ENCODE results near the gene PKDREJ.
A peak's percentile ranks its signal among the peaks of the same experiment; 100 is the strongest.

PKDREJ gene

DNA sequence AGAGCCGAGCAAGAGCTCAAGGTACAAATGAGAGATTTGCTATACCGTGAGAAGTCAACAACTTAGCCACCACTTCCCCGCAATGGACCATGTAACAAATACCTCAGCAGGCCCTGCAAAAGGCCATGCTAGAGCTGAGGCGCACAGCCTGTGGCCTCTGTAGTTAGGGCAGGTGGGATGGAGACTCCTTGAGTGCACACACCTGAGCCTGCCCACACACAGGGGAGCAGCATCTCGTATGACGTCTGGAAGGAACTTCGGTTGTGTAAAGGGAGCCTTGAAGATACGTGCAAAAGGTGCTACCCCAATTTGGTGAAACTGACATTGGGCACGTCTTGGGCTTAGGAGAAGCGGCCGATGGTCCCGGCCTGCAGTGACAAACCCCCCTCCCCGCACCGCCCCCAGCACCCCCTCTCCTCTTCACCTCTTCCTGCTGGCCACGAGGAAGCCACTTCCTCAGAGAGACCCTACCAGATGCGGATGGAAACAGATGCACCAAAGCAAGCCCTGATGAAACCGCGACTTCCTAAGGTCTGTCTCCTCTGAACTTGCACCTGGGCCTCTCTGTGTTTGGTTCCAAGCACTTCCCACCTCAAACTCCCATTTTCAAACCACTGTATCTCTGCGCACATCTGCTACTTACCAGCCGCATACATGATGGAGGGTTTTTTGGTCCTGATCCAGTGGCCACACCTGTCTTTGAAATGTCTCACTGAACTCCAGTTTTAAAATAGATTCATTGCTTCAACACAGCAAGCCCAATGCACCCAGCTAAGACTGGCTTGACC lies 23.7 kb downstream of the PKDREJ start:
- peak; percentile 62 for DNase-seq (ENCODE audit: low spot score)

DNA sequence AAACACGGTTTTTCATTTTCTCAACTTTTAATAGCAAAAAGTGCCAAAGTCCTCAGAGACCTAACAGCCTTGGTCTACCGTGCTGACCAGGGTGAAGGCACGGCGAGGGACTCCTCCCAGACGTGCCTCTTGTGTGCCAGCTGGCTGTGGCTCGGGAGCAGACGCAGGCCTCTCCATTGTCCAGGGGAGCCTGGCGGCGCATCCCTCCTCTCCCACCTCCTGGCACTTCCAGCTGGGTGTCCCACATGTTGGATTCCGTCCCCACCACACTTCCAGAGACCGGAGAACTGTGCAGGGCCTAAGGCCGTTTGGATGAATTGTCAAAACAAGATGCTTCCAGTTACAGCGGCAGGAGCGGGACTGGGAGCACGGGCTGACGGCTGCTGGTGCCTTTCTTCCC lies 24.6 kb downstream of the PKDREJ start:
- no peak for DNase-seq (ENCODE audit: low spot score)

GRCh38 chr22:46237453-46238124 lies 25.6 kb downstream of the PKDREJ start:
- no peak for DNase-seq (ENCODE audit: low spot score)

GRCh38 chr22:46234969-46235368 lies 28.2 kb downstream of the PKDREJ start:
- no peak for DNase-seq (ENCODE audit: low spot score)

DNA sequence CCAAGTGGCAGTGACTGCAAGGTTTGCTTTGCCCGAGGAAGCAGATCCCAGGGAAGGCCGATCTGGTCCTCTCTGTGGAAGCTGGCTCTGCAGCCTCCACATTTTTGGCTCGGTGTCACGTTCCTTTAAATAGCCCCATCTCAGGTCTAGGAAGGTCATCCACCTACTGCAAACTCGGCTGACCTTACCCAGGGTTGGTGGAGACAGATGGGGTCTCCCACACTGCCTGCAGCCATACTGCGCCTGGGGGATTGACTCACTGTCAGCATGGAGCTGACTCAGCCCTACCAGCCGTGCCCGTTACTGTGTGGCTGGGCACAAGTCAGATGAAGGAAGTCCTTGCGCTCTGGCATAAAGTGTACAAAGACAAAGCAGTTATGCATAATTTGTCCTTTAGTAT lies 29.9 kb downstream of the PKDREJ start:
- DNase-seq (ENCODE audit: low spot score): no peak

DNA sequence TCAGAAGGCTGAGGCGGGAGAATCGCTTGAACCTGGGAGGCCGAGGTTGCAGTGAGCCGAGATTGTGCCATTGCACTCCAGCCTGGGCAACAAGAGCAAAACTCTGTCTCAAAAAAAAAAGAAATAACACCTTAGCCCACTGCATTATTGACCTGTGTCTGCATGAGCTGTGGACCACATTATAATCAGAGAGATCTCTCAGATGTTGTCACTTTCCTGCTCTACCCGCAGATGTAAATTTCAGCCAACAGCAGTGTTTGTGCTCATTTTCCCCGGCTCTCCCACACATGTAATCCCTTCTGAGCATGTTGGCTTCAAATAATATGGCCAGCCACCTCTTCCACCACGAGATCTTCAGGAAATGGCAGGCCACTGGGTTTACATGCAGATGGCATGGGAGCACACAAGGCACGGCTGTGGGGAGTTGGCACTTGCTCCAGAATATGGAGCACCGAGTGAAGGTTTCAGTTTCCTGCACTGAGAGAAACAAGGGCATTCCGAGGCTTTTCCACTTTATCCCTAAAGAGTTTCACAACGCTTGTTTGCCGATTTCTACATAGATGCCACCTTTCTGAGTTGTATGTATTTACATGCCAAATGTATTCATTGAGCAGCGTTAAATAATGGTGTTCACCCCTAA lies 32.8 kb downstream of the PKDREJ start:
- no peak for DNase-seq (ENCODE audit: low spot score)

- DNase-seq (ENCODE audit: low spot score): no peak
Observed at GRCh38 chr22:46229701-46230100, 33.4 kb downstream of the PKDREJ start.

GRCh38 chr22:46226577-46226976 lies 36.6 kb downstream of the PKDREJ start:
- no peak for DNase-seq (ENCODE audit: low spot score)

DNA sequence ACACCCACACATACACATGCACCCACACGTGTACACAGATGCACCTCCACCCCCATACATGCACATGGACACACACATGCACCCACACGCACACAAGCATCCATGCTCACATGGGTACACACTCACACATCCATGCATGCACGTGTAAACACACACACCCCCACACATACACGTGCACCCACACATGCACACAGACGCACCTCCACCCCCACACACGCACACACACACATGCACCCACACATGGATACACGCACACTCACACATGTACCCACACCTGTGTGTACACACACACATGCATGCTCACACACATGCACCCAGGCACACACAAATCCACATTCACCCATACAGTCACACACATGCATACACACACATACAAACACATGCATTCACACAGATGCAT lies 37.5 kb downstream of the PKDREJ start:
- no peak for DNase-seq (ENCODE audit: low spot score)

DNA sequence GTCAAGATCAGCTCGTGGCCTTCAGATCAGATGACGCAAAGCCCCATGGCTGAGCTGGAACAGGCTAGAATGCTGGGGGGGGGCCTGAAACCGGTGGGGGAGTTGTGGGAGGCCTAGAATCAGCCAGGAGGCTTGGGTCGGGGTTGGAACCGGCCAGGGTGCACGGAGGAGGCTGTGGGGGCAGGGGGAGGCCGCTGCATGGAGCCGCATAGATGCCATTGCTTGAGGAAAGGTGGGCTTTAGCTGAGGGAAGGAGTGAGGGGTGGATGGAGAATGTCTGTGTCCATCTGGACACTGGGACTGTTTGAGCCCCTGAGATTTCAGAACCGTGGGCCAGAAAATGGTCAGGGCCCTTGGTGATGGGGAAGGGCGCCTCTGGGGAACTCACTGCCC lies 38.2 kb downstream of the PKDREJ start:
- DNase-seq (ENCODE audit: low spot score): no peak

DNA sequence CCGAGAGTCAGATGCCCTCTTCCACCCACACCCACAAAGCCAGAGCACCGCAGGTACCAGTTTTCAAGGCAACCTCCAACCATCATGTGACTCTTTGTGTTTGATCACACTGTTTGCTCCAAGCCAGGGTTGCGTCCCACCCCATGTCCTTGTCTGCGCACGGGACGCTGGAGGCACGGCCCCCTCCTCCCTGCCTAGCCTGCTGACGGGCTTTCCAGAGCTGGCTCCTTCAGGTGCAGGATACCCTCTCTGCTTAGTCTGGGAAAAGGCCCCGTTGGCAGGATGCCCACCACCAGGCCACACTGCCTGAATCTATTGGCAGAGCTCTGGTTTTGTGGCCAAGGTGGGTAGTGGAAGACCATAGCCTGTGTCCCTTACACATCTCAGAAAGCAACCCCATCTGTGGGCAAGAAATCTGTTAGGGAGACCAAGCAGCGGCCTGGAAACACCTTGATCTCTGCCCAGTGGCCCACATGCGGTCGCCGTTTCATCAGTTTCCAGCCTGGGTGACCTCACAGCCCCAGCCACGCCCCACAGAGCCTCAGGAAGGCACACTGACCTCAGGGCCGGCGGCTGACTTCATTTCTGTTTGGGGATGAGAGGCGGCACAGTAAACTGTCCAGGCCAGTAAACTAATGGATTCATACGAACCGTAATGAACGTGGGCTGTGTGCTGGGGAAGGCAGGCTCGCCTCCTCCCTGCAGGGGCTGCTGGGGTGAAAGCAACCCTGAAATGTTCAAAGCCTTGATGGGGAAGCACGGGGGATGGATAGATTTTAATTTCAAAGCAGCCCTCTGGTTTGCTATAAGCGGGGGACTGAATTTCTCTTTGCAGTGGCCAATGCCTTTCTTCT lies 38.9 kb downstream of the PKDREJ start:
- DNase-seq (ENCODE audit: low spot score): no peak

DNA sequence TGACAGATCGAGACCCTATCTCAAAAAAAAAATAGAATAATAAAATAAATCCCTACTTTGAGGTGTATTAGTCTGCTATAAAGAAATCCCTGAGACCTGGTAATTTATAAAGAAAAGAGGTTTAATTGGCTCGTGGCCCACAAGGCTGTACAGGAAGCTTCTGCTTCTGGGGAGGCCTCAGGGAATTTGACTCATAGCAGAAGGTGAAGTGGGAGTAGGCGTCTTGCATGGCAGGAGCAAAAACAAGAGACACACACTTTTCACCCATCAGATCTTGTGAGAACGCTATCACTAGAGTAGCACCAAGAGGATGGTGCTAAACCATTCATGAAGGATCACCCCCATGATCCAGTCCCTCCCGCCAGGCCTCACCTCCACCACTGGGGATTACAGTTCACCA lies 42.2 kb downstream of the PKDREJ start:
- no peak for DNase-seq (ENCODE audit: low spot score)

GRCh38 chr22:46219636-46220035 lies 43.5 kb downstream of the PKDREJ start:
- no peak for DNase-seq (ENCODE audit: low spot score)

DNA sequence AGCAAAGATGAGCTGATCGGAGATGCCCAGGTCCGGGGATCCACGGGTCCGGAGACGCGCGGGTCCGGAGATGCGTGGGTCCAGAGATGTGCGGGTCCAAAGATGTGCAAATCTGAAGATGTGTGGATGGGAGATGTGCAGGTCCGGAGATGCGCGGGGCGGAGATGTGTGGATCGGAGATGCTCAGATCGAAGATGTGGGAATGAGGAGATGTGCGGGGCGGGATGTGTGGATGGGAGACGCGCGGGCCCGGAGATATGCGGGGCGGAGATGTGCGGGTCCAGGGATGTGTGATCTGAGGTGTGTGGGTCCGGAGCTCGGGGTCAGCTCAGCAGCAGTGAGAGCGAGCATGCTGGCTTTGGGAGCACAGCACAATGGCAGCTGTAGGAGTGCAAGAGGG lies 48.5 kb downstream of the PKDREJ start:
- no peak for DNase-seq (ENCODE audit: low spot score)

- no peak for DNase-seq (ENCODE audit: low spot score)
Observed at GRCh38 chr22:46214149-46214548, 49.0 kb downstream of the PKDREJ start.

DNA sequence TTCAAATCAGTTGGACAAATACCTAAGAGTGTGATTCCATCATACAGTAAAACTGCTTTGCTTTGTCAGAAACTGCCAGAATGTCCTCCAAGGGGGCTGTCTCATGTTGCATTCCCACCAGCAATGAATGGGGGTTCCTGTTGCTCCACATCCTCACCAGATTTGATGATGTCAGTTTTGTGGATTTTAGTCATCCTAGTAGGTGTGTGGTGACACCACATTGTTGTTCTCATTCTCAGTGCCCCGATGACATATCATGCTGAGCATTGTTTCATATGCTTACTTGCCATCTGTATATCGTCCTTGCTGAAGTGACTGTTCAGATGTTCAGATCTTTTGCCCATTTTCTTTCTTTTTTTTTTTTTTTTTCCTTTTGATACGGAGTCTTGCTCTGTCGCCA lies 50.1 kb downstream of the PKDREJ start:
- no peak for DNase-seq (ENCODE audit: low spot score)

DNA sequence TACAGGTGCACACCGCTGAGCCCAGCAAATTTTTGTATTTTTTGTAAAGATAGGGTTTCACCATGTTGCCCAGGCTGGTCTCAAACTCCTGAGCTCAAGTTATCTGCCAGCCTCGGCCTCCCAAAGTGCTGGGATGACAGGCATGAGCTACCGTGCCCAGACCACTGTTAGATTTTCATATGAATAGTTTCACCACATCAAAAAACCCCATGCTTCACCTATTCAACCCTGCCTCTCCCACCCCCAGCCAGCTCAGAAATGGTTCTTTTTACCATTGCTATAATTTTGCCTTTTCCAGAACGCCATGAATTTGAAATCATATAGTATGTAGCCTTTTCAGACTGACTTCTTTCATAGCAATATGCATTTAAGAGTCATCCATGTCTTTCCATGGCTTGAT lies 50.9 kb downstream of the PKDREJ start:
- DNase-seq (ENCODE audit: low spot score): no peak

DNA sequence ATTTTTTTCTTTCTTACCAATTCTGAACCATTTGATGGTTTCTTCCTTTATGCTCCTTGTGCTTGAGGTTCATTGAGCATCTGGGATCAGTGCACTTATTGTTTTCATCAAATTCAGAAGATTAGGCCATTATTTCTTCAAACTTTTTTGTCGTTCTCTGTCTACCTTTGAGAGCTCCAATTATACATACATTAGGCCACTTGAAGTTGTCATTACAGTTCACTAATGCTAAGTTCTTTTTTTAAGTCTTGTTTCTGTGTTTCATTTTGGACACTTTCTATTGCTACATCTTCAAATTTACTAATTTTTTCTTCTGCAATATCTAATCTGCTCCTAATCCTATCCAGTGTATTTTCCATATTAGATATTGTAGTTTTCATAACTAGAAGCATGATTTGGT lies 53.9 kb downstream of the PKDREJ start:
- DNase-seq (ENCODE audit: low spot score): no peak

Measured in NAMALWA (cell line).